Left ventricle myocardium inferior (tissue), 1 donor: ENCODE results near the gene ABCA2. TPM values are rescaled to one million over a fixed set of nuclear protein-coding genes. Genes with fewer than 3 reads are reported as not detected.

Experiments
- DNase-seq: peaks from one replicate; pipeline ENCODE4 v3.0.0-alpha.2; 2020
- H3K27ac ChIP-seq: fragments of 200-600 bp; replicated peaks from 2 replicates; pipeline ENCODE4 v1.8.0; 2021
- H3K27me3 ChIP-seq: fragments of 200-600 bp; 2 replicates; pipeline ENCODE4 v1.8.0; 2021; ENCODE audit warnings: low read depth
- H3K36me3 ChIP-seq: fragments of 200-600 bp; 2 replicates; pipeline ENCODE4 v1.8.0; 2021
- H3K4me1 ChIP-seq: fragments of 200-600 bp; 2 replicates; pipeline ENCODE4 v1.8.0; 2021
- H3K4me3 ChIP-seq: fragments of 200-600 bp; 2 replicates; pipeline ENCODE4 v1.8.0; 2021; ENCODE audit warnings: mild to moderate bottlenecking, moderate library complexity
- H3K9me3 ChIP-seq: fragments of 200-600 bp; replicated peaks from 2 replicates; pipeline ENCODE4 v1.8.0; 2021
- CTCF ChIP-seq: fragments of 200-600 bp; IDR thresholded peaks from 2 replicates; pipeline ENCODE4 v1.8.0; 2021; ENCODE audit warnings: antibody characterized with exemption, mild to moderate bottlenecking, borderline replicate concordance
- intact Hi-C: fragments of 100-400 bp; cut with micrococcal nuclease; formaldehyde crosslinking; loops from one replicate; pipeline ENCODE4 v1.11.0; 2022
- total RNA-seq: library from RNA; stranded (reverse); fragmentation: NEBNext Ultra II Directional; extraction: Animal tissue kit (Norgen Biotek cat#: 25700); gene quantifications from one replicate; pipeline ENCODE4 v1.2.1, GENCODE V29; 2021
- donor health status: DM: no; HTN: yes; CAD: no; lungs with severe emphysema.

ABCA2 gene
- total RNA-seq, 1 donor from 2014 or later = 29.9 TPM

- peak within 1 kb of the TSS; percentile 48 for H3K27ac ChIP-seq
- H3K9me3 ChIP-seq = no peaks in the 10 kb centered on the region
- no peak for TF ChIP-seq CTCF
- H3K4me1 ChIP-seq = peaks cover 35% of the 10 kb centered on the region
- H3K36me3 ChIP-seq = no peaks in the 10 kb centered on the region
- no peaks in the 10 kb centered on the region for H3K27me3 ChIP-seq
- intact Hi-C loops = no loop called here
- no peak for DNase-seq
- peak within 1 kb of the TSS; percentile 6 for H3K4me3 ChIP-seq
These were observed 4.0 kb upstream of the ABCA2 start, which contains the start of gene FUT7 for GRCh38 chr9:137031904-137032640. Gene FUT7 (minus strand): TSS chr9:137032088. CDS start chr9:137031991, 97 bp downstream.

- DNase-seq = no peak
- no peak overlapping the region for H3K27ac ChIP-seq
These were observed 2.8 kb upstream of the ABCA2 start for GRCh38 chr9:137030538-137031527.

GRCh38 chr9:137030006-137030405 lies 2.0 kb upstream of the ABCA2 start:
- intact Hi-C loops = no loop called here
- Histone ChIP-seq H3K27ac (no peak overlapping the region), H3K27me3 (no peaks in the 10 kb centered on the region), H3K4me3 (no peak overlapping the region), H3K36me3 (no peaks in the 10 kb centered on the region), H3K9me3 (no peaks in the 10 kb centered on the region), H3K4me1 (peaks cover 39% of the 10 kb centered on the region)
- no peak for TF ChIP-seq CTCF
- DNase-seq = no peak

More at GRCh38 chr9:137030538-137031527, 2.8 kb upstream of the ABCA2 start:
- no peak for TF ChIP-seq CTCF
- Histone ChIP-seq H3K9me3 (no peaks in the 10 kb centered on the region), H3K27me3 (no peaks in the 10 kb centered on the region), H3K4me3 (no peak overlapping the region), H3K4me1 (peaks cover 47% of the 10 kb centered on the region), H3K36me3 (no peaks in the 10 kb centered on the region)
- intact Hi-C loops = no loop called here

- TF ChIP-seq CTCF = peak; percentile 90
- no peaks in the 10 kb centered on the region for H3K36me3 ChIP-seq
- no peaks in the 10 kb centered on the region for H3K9me3 ChIP-seq
- intact Hi-C loops = no loop called here
- peak overlapping the region; percentile 77 for H3K4me3 ChIP-seq
- DNase-seq = peak; percentile 86
- no peaks in the 10 kb centered on the region for H3K27me3 ChIP-seq
- H3K4me1 ChIP-seq = peaks cover 32% of the 10 kb centered on the region
- peak overlapping the region; percentile 0 for H3K27ac ChIP-seq
These were observed 1.3 kb upstream of the ABCA2 start for GRCh38 chr9:137029058-137029936.
